Testis (tissue), 3 donors: Measurements from ENCODE around the gene TRIM9. TPM values are rescaled to one million over a fixed set of nuclear protein-coding genes. Genes with fewer than 3 reads are reported as not detected.

Experiments used
- DNase-seq: peaks from one replicate; pipeline ENCODE4 v3.0.0-alpha.2; 2019
- H3K27ac ChIP-seq, 2 donors: fragments of 200-600 bp; sonication (generic); one replicate each; pipeline ENCODE4 v1.5.1; 2019
- H3K27me3 ChIP-seq: fragments of 200-600 bp; sonication (generic); one replicate; pipeline ENCODE4 v1.5.1; 2019
- H3K36me3 ChIP-seq: fragments of 200-600 bp; sonication (generic); one replicate; pipeline ENCODE4 v1.5.1; 2017; ENCODE audit warnings: low read depth; ENCODE audit errors: missing control alignments
- H3K4me1 ChIP-seq: fragments of 200-600 bp; sonication (generic); one replicate; pipeline ENCODE4 v1.5.1; 2019
- H3K4me3 ChIP-seq, 2 donors: fragments of 200-600 bp; sonication (generic); one replicate each; pipeline ENCODE4 v1.5.1; 2017 to 2019
- H3K9me3 ChIP-seq: fragments of 200-600 bp; sonication (generic); one replicate; pipeline ENCODE4 v1.5.1; 2017
- CTCF ChIP-seq, 3 experiments: fragments of 450-650 bp in 2 of 3; fragments of 200-600 bp in 1 of 3; sonication (generic) in 1 of 3; IDR thresholded peaks; one replicate each; pipeline ENCODE4 v1.5.1; 2016 to 2019; ENCODE audit warnings: antibody characterized with exemption in 3 of 3, mild to moderate bottlenecking in 2 of 3, moderate library complexity in 1 of 3
- POLR2A ChIP-seq: fragments of 450-650 bp; IDR thresholded peaks from one replicate; pipeline ENCODE4 v1.6.1; 2017; ENCODE audit warnings: antibody characterized with exemption, mild to moderate bottlenecking, moderate library complexity
- WGBS, 2 donors: methylation state at CpG; one replicate each; pipeline ENCODE4 v1.1.5; 2018; 5-methylcytosine and 5-hydroxymethylcytosine counted together
- intact Hi-C: fragments of 100-400 bp; cut with DNase I; formaldehyde crosslinking; loops from one replicate; pipeline ENCODE4 v1.15.1; 2023; ENCODE audit warnings: low total_unique reads
- polyA plus RNA-seq: library from polyadenylated mRNA; stranded (reverse); fragments of 350-450 nt; fragmentation: Illumina TruSeq; extraction: RNeasy Lipid Tissue Mini Kit (QIAGEN cat#74804); gene quantifications from one replicate; pipeline ENCODE4 v1.2.3, GENCODE V29; 2014; ENCODE audit warnings: low read depth, low replicate concordance; ENCODE audit not compliant: insufficient read depth
- total RNA-seq, 2 donors: library from RNA; depleted of rRNA; stranded (reverse); fragments of >200 nt; gene quantifications; one replicate each; pipeline ENCODE4 v1.2.3, GENCODE V29; 2016

Gene TRIM9
- total and polyA plus RNA-seq, 3 donors from 2014 or later: 2.1 to 8.5 (median 6.0) TPM

- Histone ChIP-seq H3K4me3 (no peak overlapping the region), H3K36me3 (no peaks in the 10 kb centered on the region), H3K27ac (no peak overlapping the region), H3K27me3 (no peaks in the 10 kb centered on the region), H3K9me3 (no peaks in the 10 kb centered on the region), H3K4me1 (no peaks in the 10 kb centered on the region)
- TF ChIP-seq POLR2A (no peak), CTCF (IDR thresholded peaks at IDR 0.05) (no peak)
- DNase-seq: no peak
- WGBS, 2 donors: 73% methylated on average over 1 of the region's 1 CpG
- intact Hi-C loops: no loop called here
These were observed 15.8 kb downstream of the TRIM9 start for GRCh38 chr14:51079085-51079484.

- H3K27ac ChIP-seq: no peak overlapping the region
- intact Hi-C loops: no loop called here
- no peaks in the 10 kb centered on the region for H3K9me3 ChIP-seq
- no peak for TF ChIP-seq POLR2A
- no peak for TF ChIP-seq CTCF (IDR thresholded peaks at IDR 0.05)
- no peak for DNase-seq
- WGBS, 2 donors: 90 to 92% methylated on average over 8 of the region's 8 CpGs
- no peak overlapping the region for H3K4me3 ChIP-seq
- peaks cover 5% of the 10 kb centered on the region for H3K4me1 ChIP-seq
- no peaks in the 10 kb centered on the region for H3K27me3 ChIP-seq
- no peaks in the 10 kb centered on the region for H3K36me3 ChIP-seq
These were observed 20.1 kb downstream of the TRIM9 start for GRCh38 chr14:51074701-51075385.

GRCh38 chr14:51073731-51074130, 21.2 kb downstream of the TRIM9 start:
- TF ChIP-seq POLR2A (no peak), CTCF (IDR thresholded peaks at IDR 0.05) (no peak)
- DNase-seq: no peak
- WGBS, 2 donors: 45 to 62% methylated on average over 2 of the region's 2 CpGs
- no peaks in the 10 kb centered on the region for H3K27me3 ChIP-seq
- no peaks in the 10 kb centered on the region for H3K9me3 ChIP-seq
- no peak overlapping the region for H3K27ac ChIP-seq
- intact Hi-C loops: no loop called here
- peaks cover 5% of the 10 kb centered on the region for H3K4me1 ChIP-seq
- no peaks in the 10 kb centered on the region for H3K36me3 ChIP-seq
- H3K4me3 ChIP-seq: no peak overlapping the region

- DNase-seq: no peak
- Histone ChIP-seq H3K9me3 (no peaks in the 10 kb centered on the region), H3K27ac (no peak overlapping the region), H3K4me3 (no peak overlapping the region), H3K36me3 (no peaks in the 10 kb centered on the region), H3K27me3 (no peaks in the 10 kb centered on the region), H3K4me1 (peaks cover 5% of the 10 kb centered on the region)
- intact Hi-C loops: no loop called here
- TF ChIP-seq CTCF (IDR thresholded peaks at IDR 0.05) (no peak), POLR2A (no peak)
These were observed 21.9 kb downstream of the TRIM9 start for GRCh38 chr14:51072976-51073375.

- no peak overlapping the region for H3K4me3 ChIP-seq
- H3K36me3 ChIP-seq: no peaks in the 10 kb centered on the region
- peak; percentile 40 for DNase-seq
- intact Hi-C loops: no loop called here
- H3K4me1 ChIP-seq: peaks cover 5% of the 10 kb centered on the region
- H3K27me3 ChIP-seq: no peaks in the 10 kb centered on the region
- TF ChIP-seq POLR2A (no peak), CTCF (IDR thresholded peaks at IDR 0.05) (no peak)
- no peaks in the 10 kb centered on the region for H3K9me3 ChIP-seq
- H3K27ac ChIP-seq: peak overlapping the region in 1 of 2 donors; percentile 6
- WGBS, 2 donors: 43 to 48% methylated on average over 5 of the region's 5 CpGs
These were observed 23.0 kb downstream of the TRIM9 start for GRCh38 chr14:51071857-51072256.
